Fibroblast of pulmonary artery (primary cell): ENCODE measurements around the gene ETFB.
"Not testable (repeated sequence)": the region's sequence is repeated elsewhere in the genome, so short reads cannot be mapped to it uniquely, and the experiment has no call there.

Source experiments
- DNase-seq: peaks from one replicate; pipeline ENCODE4 v3.0.0-alpha.2; 2010; ENCODE audit warnings: low read depth
- H3K4me3 ChIP-seq: replicated peaks from 2 replicates; pipeline ENCODE4 v1.5.1; 2011; ENCODE audit warnings: low read depth, mild to moderate bottlenecking, control low read depth, low read length, moderate library complexity
- CTCF ChIP-seq: IDR thresholded peaks from 2 replicates; pipeline ENCODE4 v1.5.1; 2011; ENCODE audit warnings: mild to moderate bottlenecking, control low read depth, low read length, inconsistent platforms; ENCODE audit errors: missing control alignments

ETFB gene

GRCh38 chr19:51398096-51398704 is 32.0 kb upstream of the ETFB start:
- DNase-seq: peak; percentile 37
- no peak overlapping the region for H3K4me3 ChIP-seq
- TF ChIP-seq CTCF: peak; percentile 69

DNA sequence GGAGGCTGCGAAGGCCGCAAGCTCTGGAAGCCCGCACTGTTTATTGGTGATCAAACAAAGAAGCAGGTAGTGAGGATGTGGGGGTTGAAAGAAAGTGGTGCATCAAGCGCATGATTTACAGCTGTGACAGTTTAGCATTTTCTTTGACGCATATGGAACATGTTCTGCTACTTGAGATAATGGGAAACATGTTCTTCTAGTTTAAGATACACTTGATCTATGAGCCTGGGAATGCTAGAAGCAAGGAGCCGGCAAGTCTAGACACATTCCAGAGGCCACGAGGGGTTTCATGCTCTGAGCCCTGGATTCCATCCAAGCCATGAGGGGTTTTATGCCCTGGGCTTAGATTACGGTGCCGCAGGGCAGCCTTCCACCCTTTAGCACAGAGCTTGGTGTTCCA is 31.3 kb upstream of the ETFB start:
- DNase-seq: not testable (repeated sequence)

DNA sequence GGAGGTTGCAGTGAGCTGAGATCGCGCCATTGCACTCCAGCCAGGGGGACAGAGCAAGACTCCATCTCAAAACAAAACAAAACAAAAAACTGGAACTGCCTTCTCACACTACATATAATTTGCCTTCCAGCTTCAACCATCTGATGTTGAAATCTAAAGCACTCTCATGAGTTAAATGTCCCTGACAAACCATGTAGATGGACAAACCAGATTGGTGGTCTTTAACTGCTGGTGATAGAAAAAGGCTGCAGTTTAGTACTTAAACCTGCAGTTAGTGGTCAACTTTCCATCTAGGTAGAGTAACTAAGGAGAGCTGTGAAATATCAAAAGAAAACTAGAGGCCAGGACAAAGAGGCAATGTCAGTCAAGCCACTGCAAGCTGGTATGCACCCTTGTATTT is 30.0 kb upstream of the ETFB start:
- no peak for DNase-seq
- H3K4me3 ChIP-seq: no peak overlapping the region
- TF ChIP-seq CTCF: no peak

More for the DNA sequence above, 31.3 kb upstream of the ETFB start:
- not testable (repeated sequence) for H3K4me3 ChIP-seq

GRCh38 chr19:51394050-51394836 is 28.1 kb upstream of the ETFB start:
- peak; percentile 99 for DNase-seq
- H3K4me3 ChIP-seq: peak overlapping the region; percentile 53
- TF ChIP-seq CTCF: no peak

GRCh38 chr19:51392701-51393100 is 26.5 kb upstream of the ETFB start:
- TF ChIP-seq CTCF: no peak
- no peak overlapping the region for H3K4me3 ChIP-seq
- DNase-seq: no peak

DNA sequence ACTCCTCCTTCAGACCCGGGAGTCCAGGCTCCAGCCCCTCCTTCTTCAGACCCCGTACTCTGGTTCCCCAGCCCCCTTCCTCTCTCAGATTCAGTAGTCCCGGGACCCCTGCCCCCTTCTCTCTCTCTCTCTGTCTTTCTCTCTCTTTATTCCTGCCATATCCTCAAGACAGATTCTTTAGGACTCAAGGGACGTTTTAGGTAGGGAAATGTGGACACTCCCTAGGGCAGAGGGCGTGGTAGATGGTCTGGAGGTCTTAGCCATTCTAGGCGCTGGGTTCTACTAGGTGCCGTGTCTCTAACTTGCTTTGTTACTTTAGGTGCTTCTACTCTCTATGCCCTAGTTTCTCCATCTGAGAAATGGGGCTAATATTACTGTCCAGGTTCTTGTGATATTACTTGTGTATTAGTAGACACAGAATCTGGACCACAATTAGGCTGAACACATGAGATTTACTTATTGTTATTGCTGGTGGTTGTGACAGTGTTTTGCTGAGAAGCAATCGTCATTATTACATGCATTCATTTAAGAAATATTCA is 25.0 kb upstream of the ETFB start:
- DNase-seq: no peak
- H3K4me3 ChIP-seq: no peak overlapping the region
- no peak for TF ChIP-seq CTCF

- TF ChIP-seq CTCF: no peak
- DNase-seq: no peak
- H3K4me3 ChIP-seq: no peak overlapping the region
Observed at GRCh38 chr19:51389143-51389542, 23.0 kb upstream of the ETFB start.
